Esophagus muscularis mucosa (tissue), 4 donors: ENCODE results near the gene SLC7A4. TPM values are rescaled to one million over a fixed set of nuclear protein-coding genes. Genes with fewer than 3 reads are reported as not detected.

Source experiments
- DNase-seq: peaks from one replicate; pipeline ENCODE4 v3.0.0-alpha.2; 2017; ENCODE audit errors: extremely low spot score
- H3K27ac ChIP-seq, 4 donors: fragments of 200-600 bp; sonication (generic); replicated peaks in 1 of 4; 1 replicate in 3 of 4; 2 replicates in 1 of 4; pipeline ENCODE4 v1.5.1; 2016 to 2019; ENCODE audit warnings: mild to moderate bottlenecking in 1 of 4
- H3K27me3 ChIP-seq, 4 donors: fragments of 200-600 bp; sonication (generic); one replicate each; pipeline versions ENCODE4 v1.5.1 to v1.6.0; 2016 to 2019
- H3K36me3 ChIP-seq, 4 donors: fragments of 200-600 bp; sonication (generic); one replicate each; pipeline ENCODE4 v1.5.1; 2016 to 2019
- H3K4me1 ChIP-seq, 4 donors: fragments of 200-600 bp; sonication (generic); one replicate each; pipeline ENCODE4 v1.5.1; 2016 to 2019
- H3K4me3 ChIP-seq, 4 donors: fragments of 200-600 bp; sonication (generic); 1 replicate in 2 of 4; 2 replicates in 2 of 4; pipeline ENCODE4 v1.5.1; 2016 to 2019; ENCODE audit warnings: mild to moderate bottlenecking in 4 of 4, moderate library complexity in 1 of 4
- H3K9me3 ChIP-seq, 4 donors: fragments of 200-600 bp; sonication (generic); 1 replicate in 3 of 4; 2 replicates in 1 of 4; pipeline ENCODE4 v1.5.1; 2016 to 2019
- CTCF ChIP-seq, 3 experiments: fragments of 200-600 bp in 2 of 3; fragments of 450-650 bp in 1 of 3; sonication (generic) in 2 of 3; IDR thresholded peaks; one replicate each; pipeline ENCODE4 v1.5.1; 2017 to 2019; ENCODE audit warnings: antibody characterized with exemption in 3 of 3, mild to moderate bottlenecking in 2 of 3, moderate library complexity in 1 of 3
- EP300 ChIP-seq: sonication (generic); formaldehyde crosslinking; IDR thresholded peaks from one replicate; pipeline ENCODE4 v1.6.1; 2017; ENCODE audit warnings: antibody characterized with exemption
- POLR2A ChIP-seq: fragments of 450-650 bp; IDR thresholded peaks from one replicate; pipeline ENCODE4 v1.6.1; 2017; ENCODE audit warnings: antibody characterized with exemption, moderate library complexity, mild to moderate bottlenecking, low read depth
- POLR2AphosphoS5 ChIP-seq, 2 donors: sonication (generic); formaldehyde crosslinking; IDR thresholded peaks; one replicate each; pipeline ENCODE4 v1.6.1; 2017; ENCODE audit warnings: antibody characterized with exemption in 2 of 2
- WGBS: methylation state at CpG from one replicate; pipeline ENCODE4 v1.1.5; 2018; 5-methylcytosine and 5-hydroxymethylcytosine counted together
- intact Hi-C: fragments of 100-400 bp; cut with DNase I; formaldehyde crosslinking; loops from one replicate; pipeline ENCODE4 v1.15.1; 2023
- total RNA-seq, 4 donors: library from RNA; depleted of rRNA; stranded (reverse); fragments of >200 nt; gene quantifications; one replicate each; pipeline versions ENCODE4 v1.1.0 to v1.2.1, GENCODE V29; 2016

SLC7A4 gene
- total RNA-seq, 4 donors from 2014 or later, result 0.23 to 0.42 (median 0.36) TPM

GRCh38 chr22:20992056-20992442, 40.3 kb downstream of the SLC7A4 start:
- Histone ChIP-seq H3K36me3 (peaks cover 38 to 99% (median 93%) of the 10 kb centered on the region in 4 donors), H3K4me1 (no peaks in the 10 kb centered on the region), H3K27me3 (no peaks in the 10 kb centered on the region), H3K4me3 (no peak overlapping the region), H3K9me3 (no peaks in the 10 kb centered on the region), H3K27ac (no peak overlapping the region)
- WGBS, result no CpG with 5 or more reads among the region's 7 CpGs
- TF ChIP-seq EP300, result no peak
- TF ChIP-seq CTCF (IDR thresholded peaks at IDR 0.05), result no peak
- no peak for TF ChIP-seq POLR2A
- no peak for TF ChIP-seq POLR2AphosphoS5 (IDR thresholded peaks at IDR 0.05)
- intact Hi-C loops, result no loop called here
- no peak for DNase-seq

- Histone ChIP-seq H3K27ac (no peak overlapping the region), H3K36me3 (peaks cover 40 to 99% (median 91%) of the 10 kb centered on the region in 4 donors), H3K9me3 (no peaks in the 10 kb centered on the region), H3K4me3 (no peak overlapping the region), H3K27me3 (no peaks in the 10 kb centered on the region), H3K4me1 (no peaks in the 10 kb centered on the region)
- intact Hi-C loops, result no loop called here
- DNase-seq, result no peak
- TF ChIP-seq CTCF (IDR thresholded peaks at IDR 0.05), result no peak
- no peak for TF ChIP-seq POLR2AphosphoS5 (IDR thresholded peaks at IDR 0.05)
- no peak for TF ChIP-seq EP300
- TF ChIP-seq POLR2A, result no peak
- 95% methylated on average over 16 of the region's 24 CpGs for WGBS
These were observed 40.9 kb downstream of the SLC7A4 start for GRCh38 chr22:20991252-20992055.

GRCh38 chr22:20990184-20991180, 41.9 kb downstream of the SLC7A4 start:
- no peaks in the 10 kb centered on the region for H3K27me3 ChIP-seq
- DNase-seq, result no peak
- no peak for TF ChIP-seq EP300
- no peak for TF ChIP-seq POLR2AphosphoS5 (IDR thresholded peaks at IDR 0.05)
- TF ChIP-seq CTCF (IDR thresholded peaks at IDR 0.05), result no peak
- no peak for TF ChIP-seq POLR2A
- WGBS, result 81% methylated on average over 14 of the region's 21 CpGs
- intact Hi-C loops, result no loop called here
- H3K27ac ChIP-seq, result no peak overlapping the region
- H3K4me1 ChIP-seq, result no peaks in the 10 kb centered on the region
- peaks cover 33 to 96% (median 87%) of the 10 kb centered on the region in 4 donors for H3K36me3 ChIP-seq
- H3K9me3 ChIP-seq, result no peaks in the 10 kb centered on the region
- H3K4me3 ChIP-seq, result no peak overlapping the region

GRCh38 chr22:20989323-20990138, 42.8 kb downstream of the SLC7A4 start:
- peaks cover 29 to 92% (median 81%) of the 10 kb centered on the region in 4 donors for H3K36me3 ChIP-seq

More at GRCh38 chr22:20989323-20990138, 42.8 kb downstream of the SLC7A4 start:
- no peak for DNase-seq
- WGBS, result 54% methylated on average over 14 of the region's 17 CpGs
- no peak for TF ChIP-seq CTCF (IDR thresholded peaks at IDR 0.05)
- TF ChIP-seq EP300, result no peak
- no peak for TF ChIP-seq POLR2AphosphoS5 (IDR thresholded peaks at IDR 0.05)
- no peaks in the 10 kb centered on the region for H3K27me3 ChIP-seq
- H3K27ac ChIP-seq, result no peak overlapping the region
- H3K4me1 ChIP-seq, result no peaks in the 10 kb centered on the region
- no peak overlapping the region for H3K4me3 ChIP-seq
- no peaks in the 10 kb centered on the region for H3K9me3 ChIP-seq
- intact Hi-C loops, result no loop called here
